M059J (cell line): ENCODE measurements around the gene HLCS. TPM values are rescaled to one million over a fixed set of nuclear protein-coding genes. Genes with fewer than 3 reads are reported as not detected.

ENCODE experiments used
- DNase-seq: peaks from one replicate; pipeline ENCODE4 v3.0.0-alpha.2; 2012; ENCODE audit warnings: low read depth
- total RNA-seq: library from RNA; depleted of rRNA; stranded (reverse); fragments of >200 nt; shearing (Covaris generic); gene quantifications from 2 replicates; pipeline ENCODE4 v1.2.3, GENCODE V29; 2014

Gene HLCS
- total RNA-seq, 1 experiment from 2014 or later: 22.9 TPM

DNA sequence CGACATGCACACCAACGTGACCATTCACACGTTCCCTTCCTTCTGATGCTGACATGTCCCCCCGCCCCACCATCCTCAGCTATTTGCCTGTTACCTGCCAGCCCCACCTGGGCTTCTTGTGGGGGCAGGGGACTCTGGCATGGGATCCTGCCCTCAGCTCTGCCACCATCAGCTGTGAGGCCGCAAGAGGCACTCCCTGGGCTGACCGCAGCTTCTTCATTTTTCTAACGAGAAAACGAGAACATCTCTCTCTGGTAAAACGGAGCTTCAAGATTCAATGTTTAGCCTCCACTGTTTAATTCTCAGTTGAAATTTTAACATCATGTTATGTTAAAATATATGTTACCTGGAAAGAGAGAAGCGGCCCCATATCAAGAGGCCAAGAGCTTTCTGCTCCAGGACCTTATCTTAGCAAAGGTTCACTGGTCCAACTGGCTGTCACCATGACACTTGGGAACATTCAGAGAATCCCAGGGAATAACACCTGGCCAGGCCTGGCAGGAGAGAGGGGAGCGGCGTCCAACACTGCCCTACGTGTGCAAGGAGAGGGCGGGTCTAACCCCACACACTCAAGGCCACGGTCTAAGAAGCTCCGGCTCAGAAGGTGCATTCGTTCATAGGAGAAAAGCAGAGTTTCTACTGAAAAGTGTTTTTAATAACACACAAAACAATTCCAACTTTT, 51.3 kb downstream of the HLCS start:
- no peak for DNase-seq

GRCh38 chr21:36914244-36915013, 52.0 kb downstream of the HLCS start:
- no peak for DNase-seq

GRCh38 chr21:36913247-36914169, 53.0 kb downstream of the HLCS start:
- DNase-seq: peak; percentile 18

GRCh38 chr21:36910581-36911307, 55.7 kb downstream of the HLCS start:
- DNase-seq: peak; percentile 68

DNA sequence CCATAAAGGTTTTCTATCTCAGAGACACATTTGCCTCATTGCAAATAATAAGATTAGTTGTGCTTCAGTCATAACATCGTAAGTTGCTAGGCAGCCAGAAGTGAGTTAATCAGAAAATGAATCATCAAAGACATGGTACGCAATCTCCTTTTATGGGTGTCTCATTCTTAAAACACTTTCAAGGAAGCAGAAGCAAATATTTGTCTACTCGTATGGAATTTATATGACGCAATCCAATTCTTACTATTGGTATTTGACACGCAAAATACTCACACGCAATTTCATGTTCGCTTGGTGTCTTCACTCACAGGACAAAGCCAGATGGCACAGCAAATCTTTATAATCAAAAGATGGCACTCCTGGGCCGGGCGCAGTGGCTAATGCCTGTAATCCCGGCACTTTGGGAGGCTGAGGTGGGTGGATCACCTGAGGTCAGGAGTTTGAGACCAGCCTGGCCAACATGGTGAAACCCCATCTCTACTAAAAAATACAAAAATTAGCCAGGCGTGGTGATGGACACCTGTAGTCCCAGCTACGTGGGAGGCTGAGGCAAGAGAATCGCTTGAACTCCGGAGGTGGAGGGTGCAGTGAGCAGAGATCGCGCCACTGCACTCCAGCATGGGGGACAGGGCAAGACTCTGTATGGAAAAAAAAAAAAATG, 56.4 kb downstream of the HLCS start:
- DNase-seq: peak; percentile 98

- DNase-seq: no peak
Measured at GRCh38 chr21:36909423-36909822, 57.0 kb downstream of the HLCS start.

DNA sequence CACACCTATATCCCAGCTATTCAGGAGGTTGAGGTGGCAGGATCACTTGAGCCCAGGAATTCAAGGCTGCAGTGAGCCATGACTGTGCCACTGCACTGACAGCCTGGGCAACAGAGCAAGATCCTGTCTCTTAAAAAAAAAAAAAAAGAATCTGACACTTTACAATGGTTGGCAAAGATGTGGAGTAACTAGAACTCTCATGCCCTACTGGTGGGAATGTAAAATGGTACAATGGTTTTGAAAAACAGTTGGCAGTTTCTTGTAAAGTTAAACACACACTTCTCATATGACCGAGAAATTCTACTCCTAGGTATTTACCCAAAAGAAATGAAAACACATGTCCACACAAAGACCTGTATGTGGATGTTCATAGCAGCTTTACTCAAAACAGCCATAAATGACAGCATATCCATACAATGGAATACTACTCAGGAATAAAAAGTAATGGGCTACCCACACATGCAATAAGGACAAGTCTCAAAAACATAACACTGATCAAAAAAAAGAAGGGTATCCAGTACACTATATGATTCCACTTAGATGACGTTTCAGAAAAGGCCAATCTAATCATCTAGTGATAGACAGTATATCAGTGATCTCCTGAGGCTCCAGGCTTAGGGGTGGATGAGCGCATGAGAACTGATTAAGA, 58.1 kb downstream of the HLCS start:
- peak; percentile 61 for DNase-seq

GRCh38 chr21:36904093-36904666, 62.3 kb downstream of the HLCS start:
- no peak for DNase-seq

- peak; percentile 37 for DNase-seq
Measured at GRCh38 chr21:36902793-36903192, 63.7 kb downstream of the HLCS start.

- DNase-seq: no peak
Measured at GRCh38 chr21:36902331-36902730, 64.1 kb downstream of the HLCS start.

DNA sequence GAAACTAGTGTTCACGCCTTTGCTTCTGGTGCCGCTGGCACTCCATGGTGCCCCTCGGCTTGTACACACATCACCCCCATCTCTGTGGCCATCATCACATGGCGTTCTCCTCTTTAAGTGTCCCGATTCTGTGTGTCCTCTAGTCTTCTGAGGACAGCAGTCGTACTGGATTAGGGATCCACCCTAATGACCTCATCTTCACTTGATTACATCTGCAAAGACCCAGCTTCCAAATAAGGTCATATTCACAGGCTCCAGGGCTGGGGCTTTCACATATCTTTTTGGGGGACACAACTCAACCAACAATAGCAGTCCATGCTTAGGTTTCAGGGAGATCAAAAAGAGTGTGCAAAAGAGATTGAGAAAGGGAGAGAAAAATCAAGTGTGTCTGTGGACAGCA, 64.9 kb downstream of the HLCS start:
- DNase-seq: no peak

DNA sequence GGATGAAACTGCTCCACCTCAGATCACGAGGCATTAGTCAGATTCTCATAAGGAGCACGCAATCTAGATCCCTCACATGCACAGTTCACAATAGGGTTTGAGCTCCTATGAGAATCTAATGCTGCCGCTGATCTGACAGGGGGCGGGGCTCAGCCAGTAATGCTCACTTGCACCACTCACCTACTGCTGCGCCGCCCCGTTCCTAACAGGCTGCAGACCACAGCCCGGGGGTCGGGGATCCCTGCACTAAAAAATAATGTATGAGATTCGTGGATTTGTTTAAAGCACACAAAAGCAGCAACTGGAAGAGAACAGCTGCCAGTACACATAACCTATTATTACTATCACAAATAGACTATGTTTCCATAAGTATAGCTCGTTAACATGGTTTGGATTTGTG, 72.9 kb downstream of the HLCS start:
- DNase-seq: no peak

DNA sequence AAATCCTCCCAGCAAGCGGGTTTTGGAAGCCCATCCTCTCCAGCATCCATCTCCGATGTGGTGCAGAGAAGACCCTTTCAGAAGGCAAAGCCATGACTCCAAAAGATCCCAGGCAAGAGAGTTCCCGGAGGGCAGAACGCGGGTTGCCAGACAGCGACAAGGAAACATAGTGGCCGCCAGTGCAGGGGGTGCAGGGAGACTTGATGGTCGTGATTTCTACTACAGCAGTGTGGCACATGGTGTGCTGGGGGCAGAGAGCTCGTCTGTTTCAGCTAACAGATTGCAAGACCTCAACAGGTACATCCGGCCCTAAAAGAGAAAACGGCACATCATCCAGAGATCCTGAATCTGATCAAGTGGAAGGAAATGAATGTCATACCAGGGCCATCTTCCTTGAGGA, 74.3 kb downstream of the HLCS start:
- no peak for DNase-seq

DNA sequence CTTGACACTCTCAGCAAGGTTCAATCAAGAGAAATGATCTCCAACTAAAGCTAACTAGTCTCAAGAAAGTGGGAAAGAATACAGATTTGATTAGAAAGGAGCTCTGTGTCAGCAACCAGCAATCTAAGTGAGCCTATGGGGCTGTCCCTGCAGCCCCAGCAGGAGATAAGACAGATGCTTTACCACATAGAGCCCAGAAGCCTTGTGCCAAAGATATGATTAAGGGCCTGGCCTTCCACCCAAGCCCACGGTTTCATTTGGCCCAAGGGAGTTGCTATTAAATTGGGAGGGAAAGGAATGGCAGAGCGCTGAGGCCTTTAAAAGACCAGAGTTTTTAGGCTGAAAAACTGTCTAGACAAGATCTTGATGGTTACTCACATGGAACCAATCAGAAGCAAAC, 74.8 kb downstream of the HLCS start:
- no peak for DNase-seq

DNA sequence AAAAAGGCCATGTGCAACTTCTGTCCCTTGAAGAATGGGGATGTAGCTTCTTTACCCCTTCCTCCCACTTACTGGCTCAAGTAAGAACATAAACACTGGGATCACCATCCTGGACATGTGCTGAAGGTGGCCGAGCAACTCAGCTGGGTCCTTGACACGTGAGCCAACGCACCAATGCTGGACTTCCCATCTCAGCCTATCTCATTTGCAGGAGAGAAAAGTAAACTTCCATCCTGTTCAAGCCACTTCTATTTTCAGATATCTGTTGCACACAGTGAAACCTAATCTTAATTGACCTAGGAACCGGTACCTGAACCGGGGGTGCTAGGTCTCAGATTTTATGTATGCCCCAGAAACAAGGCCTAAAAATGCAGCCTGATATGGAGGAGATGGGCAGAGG, 75.3 kb downstream of the HLCS start:
- DNase-seq: no peak

DNA sequence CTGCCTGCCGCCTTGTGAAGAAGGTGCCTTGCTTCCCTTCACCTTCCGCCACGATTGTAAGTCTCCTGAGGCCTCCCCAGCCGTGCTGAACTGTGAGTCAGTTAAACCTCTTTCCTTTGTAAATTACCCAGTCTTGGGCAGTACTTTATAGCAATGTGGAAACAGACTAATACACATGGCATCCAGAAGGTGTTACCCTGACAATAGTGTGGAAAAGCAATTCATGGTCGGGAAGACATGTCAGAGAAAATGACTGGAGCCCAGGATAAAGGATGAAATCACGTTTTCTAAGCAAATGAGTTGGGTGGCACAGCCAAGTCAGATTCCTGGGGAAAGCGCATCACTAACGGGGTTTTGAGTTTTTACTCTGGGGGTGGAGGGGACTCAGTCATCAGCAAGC, 76.4 kb downstream of the HLCS start:
- DNase-seq: no peak

GRCh38 chr21:36889401-36889800, 77.1 kb downstream of the HLCS start:
- no peak for DNase-seq

DNA sequence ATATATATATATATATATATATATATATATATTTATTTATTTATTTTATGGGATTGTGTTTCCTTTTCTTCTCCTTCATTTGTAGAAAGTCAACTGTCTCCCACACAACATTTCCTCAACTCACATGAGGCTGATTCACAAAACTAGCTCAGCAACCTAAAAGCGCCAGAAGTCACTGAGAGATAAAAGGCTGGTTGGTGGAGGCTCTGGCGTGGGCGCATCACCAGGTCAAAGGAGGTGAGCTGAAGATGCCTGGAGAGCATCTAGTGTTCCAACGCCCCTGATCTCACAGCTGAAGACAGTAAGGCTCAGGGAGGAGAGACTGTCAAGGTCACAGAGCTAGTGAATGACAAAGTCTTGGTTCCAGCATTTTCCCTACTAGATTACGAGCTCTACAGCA, 78.0 kb downstream of the HLCS start:
- no peak for DNase-seq

DNA sequence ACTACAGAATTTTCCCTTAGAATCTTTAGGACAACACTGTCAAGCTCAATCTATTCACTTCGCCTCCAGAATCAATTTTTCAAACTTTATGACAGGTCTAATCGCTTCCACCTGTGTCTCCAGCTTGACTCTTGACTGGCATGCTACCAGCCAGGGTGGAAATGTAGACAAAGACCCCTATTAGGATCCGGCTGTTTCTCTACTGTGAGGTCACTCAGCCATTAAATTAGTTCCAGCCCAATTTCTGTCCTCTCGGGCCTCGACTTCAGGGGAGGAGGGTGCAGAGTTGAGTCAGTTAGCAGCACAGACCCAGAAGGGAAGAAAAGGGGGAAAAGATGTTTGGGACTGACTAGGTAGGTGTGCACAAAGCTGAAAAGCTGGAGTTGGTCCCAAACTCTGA, 78.5 kb downstream of the HLCS start:
- no peak for DNase-seq
